Osteocyte (in vitro differentiated cells): ENCODE measurements around the gene TMEM208. TPM values are rescaled to one million over a fixed set of nuclear protein-coding genes. Genes with fewer than 3 reads are reported as not detected.

ENCODE experiments used
- DNase-seq: peaks from one replicate; pipeline ENCODE4 v3.0.0; 2021; ENCODE audit warnings: mixed read lengths; ENCODE audit not compliant: unreplicated experiment; ENCODE audit errors: extremely low spot score
- H3K27ac Mint-ChIP-seq: one replicate; pipeline ENCODE4 v1.8.0; 2021; ENCODE audit warnings: mild to moderate bottlenecking, mixed read lengths; ENCODE audit not compliant: unreplicated experiment
- H3K27me3 Mint-ChIP-seq: one replicate; pipeline ENCODE4 v1.8.0; 2021; ENCODE audit warnings: mixed read lengths; ENCODE audit not compliant: unreplicated experiment
- H3K36me3 Mint-ChIP-seq: one replicate; pipeline ENCODE4 v1.8.0; 2021; ENCODE audit warnings: mixed read lengths; ENCODE audit not compliant: unreplicated experiment
- H3K4me1 Mint-ChIP-seq: one replicate; pipeline ENCODE4 v1.8.0; 2021; ENCODE audit warnings: mixed read lengths; ENCODE audit not compliant: unreplicated experiment
- H3K4me3 Mint-ChIP-seq: one replicate; pipeline ENCODE4 v1.8.0; 2021; ENCODE audit warnings: mild to moderate bottlenecking, moderate library complexity, mixed read lengths; ENCODE audit not compliant: unreplicated experiment
- H3K9me3 Mint-ChIP-seq: one replicate; pipeline ENCODE4 v1.8.0; 2021; ENCODE audit warnings: mixed read lengths; ENCODE audit not compliant: unreplicated experiment
- CTCF ChIP-seq: fragments of 200-600 bp; sonication (generic); IDR thresholded peaks from 2 replicates; pipeline ENCODE4 v1.5.0; 2021; ENCODE audit warnings: antibody characterized with exemption, mild to moderate bottlenecking, moderate library complexity
- total RNA-seq: library from RNA; stranded (reverse); gene quantifications from 2 replicates; pipeline ENCODE4 v1.2.1, GENCODE V29; 2021

The TMEM208 gene
- total RNA-seq, 1 donor from 2014 or later, result 41.0 TPM

DNA sequence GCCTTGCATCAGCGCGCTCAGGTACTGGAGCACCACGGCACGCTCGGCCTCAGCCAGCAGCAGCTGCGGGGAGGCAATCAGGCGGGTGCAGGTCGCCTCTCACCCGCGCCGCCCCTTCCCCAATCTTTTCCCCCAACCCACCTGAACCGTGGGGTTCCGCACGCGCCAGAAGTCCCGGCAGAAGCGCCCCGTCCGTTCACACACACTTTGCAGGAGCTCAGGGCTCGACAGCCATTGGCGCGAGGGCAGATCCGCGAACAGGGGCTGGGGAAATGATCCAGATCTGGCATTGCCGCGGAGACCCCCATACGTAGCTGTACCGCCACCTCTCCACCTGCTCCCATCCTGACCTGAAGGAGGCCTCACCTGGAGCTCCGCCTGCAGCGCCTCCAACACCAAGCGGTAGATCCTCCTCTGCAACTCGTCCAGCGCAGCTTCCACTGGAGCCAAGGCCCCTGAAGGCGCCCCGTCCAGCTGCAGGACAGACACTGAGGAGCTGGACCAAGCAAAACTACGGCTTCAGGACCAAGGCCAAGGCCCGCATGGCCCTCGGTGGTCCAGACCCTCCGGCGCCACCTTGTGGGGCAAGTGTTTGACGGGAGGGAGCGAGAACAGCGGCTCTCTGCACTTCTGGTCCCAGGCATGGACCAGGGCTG lies 41.8 kb upstream of the TMEM208 start:
- TF ChIP-seq CTCF, result peak; percentile 89
- no peaks in the 10 kb centered on the region for H3K9me3 Mint-ChIP-seq
- peaks cover 11% of the 10 kb centered on the region for H3K4me1 Mint-ChIP-seq
- peak overlapping the region; percentile 74 for H3K27ac Mint-ChIP-seq
- no peaks in the 10 kb centered on the region for H3K36me3 Mint-ChIP-seq
- H3K4me3 Mint-ChIP-seq, result peak overlapping the region; percentile 84
- H3K27me3 Mint-ChIP-seq, result no peaks in the 10 kb centered on the region
- peak; percentile 97 for DNase-seq

- no peak for TF ChIP-seq CTCF
- H3K36me3 Mint-ChIP-seq, result no peaks in the 10 kb centered on the region
- H3K27me3 Mint-ChIP-seq, result no peaks in the 10 kb centered on the region
- H3K9me3 Mint-ChIP-seq, result no peaks in the 10 kb centered on the region
- no peak for DNase-seq
- peak overlapping the region; percentile 84 for H3K4me3 Mint-ChIP-seq
- H3K4me1 Mint-ChIP-seq, result peaks cover 11% of the 10 kb centered on the region
- no peak overlapping the region for H3K27ac Mint-ChIP-seq
Observed at GRCh38 chr16:67185651-67186134, 41.2 kb upstream of the TMEM208 start.

GRCh38 chr16:67186550-67186950 lies 40.4 kb upstream of the TMEM208 start:
- H3K27ac Mint-ChIP-seq, result no peak overlapping the region
- H3K4me1 Mint-ChIP-seq, result peaks cover 14% of the 10 kb centered on the region
- DNase-seq, result no peak
- no peaks in the 10 kb centered on the region for H3K36me3 Mint-ChIP-seq
- H3K9me3 Mint-ChIP-seq, result no peaks in the 10 kb centered on the region
- no peak overlapping the region for H3K4me3 Mint-ChIP-seq
- TF ChIP-seq CTCF, result no peak
- no peaks in the 10 kb centered on the region for H3K27me3 Mint-ChIP-seq

GRCh38 chr16:67187175-67187890 lies 39.6 kb upstream of the TMEM208 start:
- Mint-ChIP-seq H3K4me1 (peaks cover 18% of the 10 kb centered on the region), H3K4me3 (no peak overlapping the region), H3K9me3 (no peaks in the 10 kb centered on the region), H3K27ac (no peak overlapping the region), H3K36me3 (no peaks in the 10 kb centered on the region), H3K27me3 (no peaks in the 10 kb centered on the region)
- TF ChIP-seq CTCF, result no peak
- no peak for DNase-seq

DNA sequence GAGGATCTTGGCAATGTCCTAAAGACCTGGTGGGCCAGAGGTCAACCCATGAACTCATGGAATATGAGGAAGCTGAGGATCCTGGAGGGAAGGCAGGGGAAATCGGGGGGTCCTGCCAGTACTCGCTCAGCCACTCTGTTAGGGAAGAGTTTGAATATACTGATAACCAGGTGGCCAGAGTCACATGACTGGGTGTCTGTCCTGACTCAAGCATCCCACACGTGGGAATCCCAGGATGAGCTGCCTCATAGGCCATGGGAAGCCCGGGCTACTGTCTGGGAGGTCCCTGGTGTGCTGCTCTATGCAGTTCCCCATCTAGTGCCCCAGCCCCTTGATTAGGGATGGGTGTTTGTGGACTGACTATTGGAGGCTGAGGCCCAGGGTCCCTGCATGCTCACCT lies 38.6 kb upstream of the TMEM208 start:
- Mint-ChIP-seq H3K27ac (no peak overlapping the region), H3K9me3 (no peaks in the 10 kb centered on the region), H3K36me3 (no peaks in the 10 kb centered on the region), H3K4me3 (no peak overlapping the region), H3K4me1 (peaks cover 28% of the 10 kb centered on the region), H3K27me3 (no peaks in the 10 kb centered on the region)
- DNase-seq, result no peak
- no peak for TF ChIP-seq CTCF
